Stimulated activated CD4-positive, alpha-beta T cell treated with anti-CD3 and anti-CD28 coated beads, Interleukin-1b, Interleukin-23, amount 100 ng/mL, for 1 hour (primary cell): ENCODE measurements around the gene IL2RG.

Experiments used
- DNase-seq, 2 donors: peaks; one replicate each; pipeline ENCODE4 v3.0.0-alpha.2; 2020; ENCODE audit warnings: low read depth in 2 of 2

The IL2RG gene

GRCh38 chrX:71107762-71108360 lies 3.5 kb downstream of the IL2RG start:
- DNase-seq: no peak

GRCh38 chrX:71107245-71107644 lies 4.1 kb downstream of the IL2RG start:
- no peak for DNase-seq

GRCh38 chrX:71106427-71106826 lies 5.0 kb downstream of the IL2RG start, which contains the start of gene CXorf65:
TSS of gene CXorf65 (minus strand) at chrX:71106740. CDS start at chrX:71106556, 184 bp downstream.
- DNase-seq: no peak

GRCh38 chrX:71105628-71106027 lies 5.7 kb downstream of the IL2RG start:
- DNase-seq: no peak

- DNase-seq: no peak
Measured at GRCh38 chrX:71103110-71103983, 8.0 kb downstream of the IL2RG start.

- no peak for DNase-seq
Measured at GRCh38 chrX:71102292-71102691, 9.1 kb downstream of the IL2RG start.

GRCh38 chrX:71100581-71101505 lies 10.5 kb downstream of the IL2RG start:
- no peak for DNase-seq

GRCh38 chrX:71099736-71100135 lies 11.6 kb downstream of the IL2RG start:
- no peak for DNase-seq

GRCh38 chrX:71098951-71099506 lies 12.3 kb downstream of the IL2RG start:
- DNase-seq: no peak

GRCh38 chrX:71098302-71098701 lies 13.1 kb downstream of the IL2RG start:
- peak; percentile 50 to 52 for DNase-seq

GRCh38 chrX:71096760-71097032 lies 14.7 kb downstream of the IL2RG start:
- no peak for DNase-seq

- DNase-seq: no peak
Measured at GRCh38 chrX:71095981-71096759, 15.2 kb downstream of the IL2RG start.

- peak; percentile 57 to 65 for DNase-seq
Measured at GRCh38 chrX:71095555-71095980, 15.8 kb downstream of the IL2RG start, which contains the start of gene FOXO4. TSS of gene FOXO4 (plus strand) at chrX:71095851. CDS start at chrX:71096529, 678 bp downstream.

GRCh38 chrX:71095033-71095432 lies 16.3 kb downstream of the IL2RG start:
- no peak for DNase-seq

GRCh38 chrX:71091263-71091662 lies 20.1 kb downstream of the IL2RG start:
- DNase-seq: no peak

- DNase-seq: no peak
Measured at GRCh38 chrX:71085900-71086299, 25.5 kb downstream of the IL2RG start.

GRCh38 chrX:71082822-71083221 lies 28.6 kb downstream of the IL2RG start:
- no peak for DNase-seq

GRCh38 chrX:71082124-71082647 lies 29.2 kb downstream of the IL2RG start:
- no peak for DNase-seq

GRCh38 chrX:71081330-71082123 lies 29.9 kb downstream of the IL2RG start:
- no peak for DNase-seq

- no peak for DNase-seq
Measured at GRCh38 chrX:71070531-71070930, 40.8 kb downstream of the IL2RG start.
